IMR-90 (cell line): ENCODE data around the gene VAV3. TPM values are rescaled to one million over a fixed set of nuclear protein-coding genes. Genes with fewer than 3 reads are reported as not detected.

Experiments
- ATAC-seq: fragments of 200-7000 bp; cut with Tn5 transposase; 2 replicates; pipeline ENCODE4 v1.9.1; 2020; ENCODE audit warnings: low read depth, mild to moderate bottlenecking, moderate library complexity
- BruUV-seq: library from RNA; stranded (reverse); fragments of 400-500 nt; replicated peaks from 2 replicates; lab custom pipeline; 2021; lab: Mats Ljungman, UMichigan
- CTCF ChIA-PET: fragments of 300-600 bp; formaldehyde crosslinking; extraction: SDS; loops from one replicate; lab custom pipeline; 2021; ENCODE audit warnings: antibody characterized with exemption; lab: Yijun Ruan, JAX
- POLR2A ChIA-PET: fragments of 300-600 bp; sonication (Branson Sonifier 250); formaldehyde crosslinking; loops from one replicate; lab custom pipeline; 2022; ENCODE audit warnings: antibody characterized with exemption; ENCODE audit not compliant: unreplicated experiment; lab: Charles Lee
- DNase-seq: peaks from one replicate; pipeline ENCODE4 v3.0.0; 2013
- H2AFZ ChIP-seq: replicated peaks from 2 replicates; pipeline ENCODE3; 2013; ENCODE audit warnings: low read length, mild to moderate bottlenecking; ENCODE audit not compliant: poor library complexity
- H2AK5ac ChIP-seq: 2 replicates; pipeline ENCODE4 v1.6.1; 2013; ENCODE audit warnings: low read depth, low read length, inconsistent platforms
- H2AK9ac ChIP-seq: replicated peaks from 2 replicates; pipeline ENCODE3; 2013; ENCODE audit warnings: mild to moderate bottlenecking, low read depth, low read length, moderate library complexity; ENCODE audit not compliant: poor library complexity
- H2BK120ac ChIP-seq: 2 replicates; pipeline ENCODE4 v1.6.1; 2013; ENCODE audit warnings: low read depth, low read length, inconsistent platforms
- H2BK15ac ChIP-seq: 3 replicates; pipeline ENCODE4 v1.6.1; 2013; ENCODE audit warnings: low read depth, low read length, inconsistent platforms
- H2BK20ac ChIP-seq: 2 replicates; pipeline ENCODE4 v1.6.1; 2013; ENCODE audit warnings: low read depth, mild to moderate bottlenecking, inconsistent platforms, low read length, moderate library complexity
- H2BK5ac ChIP-seq: 2 replicates; pipeline ENCODE4 v1.6.1; 2013; ENCODE audit warnings: mild to moderate bottlenecking, low read depth, low read length, inconsistent platforms; ENCODE audit not compliant: poor library complexity, severe bottlenecking
- H3K14ac ChIP-seq: replicated peaks from 2 replicates; pipeline ENCODE4 v1.6.1; 2013; ENCODE audit warnings: low read depth, low read length, inconsistent platforms
- H3K18ac ChIP-seq: 2 replicates; pipeline ENCODE4 v1.6.1; 2013; ENCODE audit warnings: low read depth, low read length, control low read depth
- H3K23ac ChIP-seq: 2 replicates; pipeline ENCODE4 v1.6.1; 2013; ENCODE audit warnings: low read depth, low read length, inconsistent platforms
- H3K27ac ChIP-seq: 2 replicates; pipeline ENCODE4 v1.5.1; 2013; ENCODE audit warnings: mild to moderate bottlenecking, control low read depth, low read length; ENCODE audit not compliant: insufficient read depth
- H3K27me3 ChIP-seq: 2 replicates; pipeline ENCODE4 v1.6.1; 2013; ENCODE audit warnings: low read length; ENCODE audit not compliant: control insufficient read depth, insufficient read depth
- H3K36me3 ChIP-seq: 2 replicates; pipeline ENCODE4 v1.6.1; 2013; ENCODE audit warnings: low read length, mixed read lengths; ENCODE audit not compliant: control insufficient read depth, insufficient read depth
- H3K4ac ChIP-seq: 2 replicates; pipeline ENCODE4 v1.6.1; 2013; ENCODE audit warnings: low read depth, low read length, inconsistent platforms
- H3K4me1 ChIP-seq: 2 replicates; pipeline ENCODE4 v1.6.1; 2013; ENCODE audit warnings: low read length, mixed read lengths; ENCODE audit not compliant: control insufficient read depth, insufficient read depth
- H3K4me2 ChIP-seq: 2 replicates; pipeline ENCODE4 v1.6.1; 2013; ENCODE audit warnings: low read depth, mild to moderate bottlenecking, control low read depth, low read length, moderate library complexity
- H3K4me3 ChIP-seq: 2 replicates; pipeline ENCODE4 v1.5.1; 2013; ENCODE audit warnings: low read depth, mild to moderate bottlenecking, control low read depth, low read length, moderate library complexity; ENCODE audit not compliant: insufficient read depth
- H3K56ac ChIP-seq: 2 replicates; pipeline ENCODE4 v1.6.1; 2013; ENCODE audit warnings: low read length, inconsistent platforms; ENCODE audit not compliant: insufficient read depth; ENCODE audit errors: extremely low read depth
- H3K79me1 ChIP-seq, 2 experiments: 2 replicates each; pipeline ENCODE4 v1.6.1; 2013; ENCODE audit warnings: low read length in 2 of 2, inconsistent platforms in 1 of 2, low read depth in 1 of 2
- H3K9ac ChIP-seq: 2 replicates; pipeline ENCODE4 v1.6.1; 2013; ENCODE audit warnings: low read depth, low read length, control low read depth
- H3K9me1 ChIP-seq: 2 replicates; pipeline ENCODE4 v1.6.1; 2013; ENCODE audit warnings: low read length, inconsistent platforms; ENCODE audit not compliant: insufficient read depth
- H3K9me3 ChIP-seq: 2 replicates; pipeline ENCODE4 v1.6.1; 2013; ENCODE audit warnings: low read length; ENCODE audit not compliant: control insufficient read depth, insufficient read depth
- H4K20me1 ChIP-seq: 2 replicates; pipeline ENCODE4 v1.6.1; 2013; ENCODE audit warnings: low read length, inconsistent platforms; ENCODE audit not compliant: insufficient read depth
- H4K5ac ChIP-seq: 2 replicates; pipeline ENCODE4 v1.6.1; 2013; ENCODE audit warnings: mild to moderate bottlenecking, low read depth, low read length, control low read depth
- H4K8ac ChIP-seq, 2 experiments: 2 replicates each; pipeline ENCODE4 v1.6.1; 2013; ENCODE audit warnings: low read depth in 2 of 2, low read length in 2 of 2, control low read depth in 1 of 2, inconsistent platforms in 1 of 2
- H4K91ac ChIP-seq: 2 replicates; pipeline ENCODE4 v1.6.1; 2013; ENCODE audit warnings: low read depth, low read length, inconsistent platforms; ENCODE audit not compliant: insufficient read depth
- BHLHE40 ChIP-seq: fragments of 150-350 bp; IDR thresholded peaks from 2 replicates; pipeline ENCODE4 v1.6.1; 2016; ENCODE audit warnings: mild to moderate bottlenecking, low read depth, low read length
- CEBPB ChIP-seq: IDR thresholded peaks from 2 replicates; pipeline ENCODE4 v1.6.1; 2012; ENCODE audit warnings: low read depth, low read length, improper control_type of control experiment
- CHD1 ChIP-seq: IDR thresholded peaks from 2 replicates; pipeline ENCODE4 v1.6.1; 2012; ENCODE audit warnings: low read depth, low read length, improper control_type of control experiment
- CTCF ChIP-seq: conservative IDR thresholded peaks from 2 replicates; pipeline ENCODE4 v1.5.1; 2012; ENCODE audit warnings: mild to moderate bottlenecking, low read depth, low read length, improper control_type of control experiment
- FOS ChIP-seq: fragments of 150-350 bp; IDR thresholded peaks from 2 replicates; pipeline ENCODE4 v1.6.1; 2016; ENCODE audit warnings: low read depth, low read length
- MAFK ChIP-seq: IDR thresholded peaks from 2 replicates; pipeline ENCODE4 v1.6.1; 2012; ENCODE audit warnings: low read depth, low read length, improper control_type of control experiment
- MAZ ChIP-seq: IDR thresholded peaks from 2 replicates; pipeline ENCODE4 v1.6.1; 2012; ENCODE audit warnings: low read depth, mild to moderate bottlenecking, low read length, improper control_type of control experiment, moderate library complexity, borderline replicate concordance
- MXI1 ChIP-seq: IDR thresholded peaks from 2 replicates; pipeline ENCODE4 v1.6.1; 2012; ENCODE audit warnings: low read depth, mild to moderate bottlenecking, low read length, moderate library complexity, borderline replicate concordance
- NFE2L2 ChIP-seq: fragments of 150-350 bp; IDR thresholded peaks from 2 replicates; pipeline ENCODE4 v1.6.1; 2016; ENCODE audit warnings: low read depth, mild to moderate bottlenecking, low read length
- POLR2A ChIP-seq: IDR thresholded peaks from 2 replicates; pipeline ENCODE4 v1.6.1; 2012; ENCODE audit warnings: mild to moderate bottlenecking, low read depth, low read length
- RAD21 ChIP-seq: IDR thresholded peaks from 2 replicates; pipeline ENCODE4 v1.6.1; 2012; ENCODE audit warnings: low read length, improper control_type of control experiment
- RCOR1 ChIP-seq: IDR thresholded peaks from 2 replicates; pipeline ENCODE4 v1.6.1; 2012; ENCODE audit warnings: mild to moderate bottlenecking, low read length, improper control_type of control experiment; ENCODE audit not compliant: insufficient replicate concordance
- RFX5 ChIP-seq: IDR thresholded peaks from 2 replicates; pipeline ENCODE4 v1.8.0; 2012; ENCODE audit warnings: low read depth, mild to moderate bottlenecking, low read length, moderate library complexity
- SMC3 ChIP-seq: fragments of 150-350 bp; IDR thresholded peaks from 2 replicates; pipeline ENCODE4 v1.6.1; 2016; ENCODE audit warnings: low read depth, mild to moderate bottlenecking, antibody characterized with exemption, low read length, moderate library complexity
- WGBS, 2 experiments: methylation state at CpG; one replicate each; pipeline versions ENCODE4 v1.1.5 to v1.1.7; 2013; ENCODE audit warnings: missing lambda C conversion rate in 2 of 2; ENCODE audit not compliant: insufficient read length in 1 of 2; ENCODE audit errors: extremely low coverage in 2 of 2; 5-methylcytosine and 5-hydroxymethylcytosine counted together
- dilution Hi-C: fragments of 300-500 bp; cut with HindIII; formaldehyde crosslinking; loops from one replicate; pipeline ENCODE4 v1.14.3; 2018; ENCODE audit warnings: low sequenced_read_pairs; ENCODE audit not compliant: unreplicated experiment
- in situ Hi-C: fragments of 300-500 bp; cut with MboI; formaldehyde crosslinking; loops from 3 replicates; pipeline ENCODE4 v1.14.3; 2019; ENCODE audit warnings: low sequenced_read_pairs, inconsistent platforms, mixed read lengths
- intact Hi-C: fragments of 100-400 bp; cut with micrococcal nuclease; formaldehyde crosslinking; loops from 2 replicates; pipeline ENCODE4 v1.10.0; 2022
- polyA plus RNA-seq, 3 experiments: library from polyadenylated mRNA; depleted of rRNA; stranded (reverse); fragments of >200 nt; gene quantifications; 2 replicates each; pipeline ENCODE4 v1.2.3, GENCODE V29; 2012; ENCODE audit warnings: low replicate concordance in 1 of 3
- total RNA-seq: library from RNA; depleted of rRNA; stranded (reverse); fragments of >200 nt; gene quantifications from 2 replicates; pipeline ENCODE4 v1.2.3, GENCODE V29; 2012
- TF ChIP-seq, protein P1 (sequence below): fragments of 150-350 bp; IDR thresholded peaks from 2 replicates; pipeline ENCODE4 v1.6.1; 2017; ENCODE audit warnings: mild to moderate bottlenecking, antibody characterized with exemption, low read length, low read depth
- TF ChIP-seq, protein P2 (sequence below): fragments of 150-350 bp; IDR thresholded peaks from 2 replicates; pipeline ENCODE4 v1.6.1; 2016; ENCODE audit warnings: low read depth, mild to moderate bottlenecking, low read length, moderate library complexity, borderline replicate concordance

The VAV3 gene
- total and polyA plus RNA-seq, 2 of the 4 experiments (the other 2 are of a cell fraction) = 0.12 to 0.18 TPM

- H3K36me3 ChIP-seq = no peaks in the 10 kb centered on the region
- no peak overlapping the region for H3K4ac ChIP-seq
- no peaks in the 10 kb centered on the region for H3K79me1 ChIP-seq
- no peaks in the 10 kb centered on the region for H3K9me1 ChIP-seq
- dilution Hi-C loops (no loop called here), in situ Hi-C loops (no loop called here), intact Hi-C loops (no loop called here)
- H2BK5ac ChIP-seq = no peak overlapping the region
- no peak overlapping the region for H3K18ac ChIP-seq
- H2BK120ac ChIP-seq = no peak overlapping the region
- BruUV-seq = no TSS peak
- no peak overlapping the region for H3K14ac ChIP-seq
- H2AFZ ChIP-seq = no peak overlapping the region
- no peaks in the 10 kb centered on the region for H3K4me1 ChIP-seq
- no peak overlapping the region for H3K4me3 ChIP-seq
- no peaks in the 10 kb centered on the region for H4K20me1 ChIP-seq
- CTCF ChIA-PET = no interaction called here
- POLR2A ChIA-PET = no interaction called here
- H3K4me2 ChIP-seq = no peak overlapping the region
- ATAC-seq = no peak
- no CpG with 5 or more reads among the region's 2 CpGs for WGBS, 2 experiments
- H3K56ac ChIP-seq = no peak overlapping the region
- TF ChIP-seq MAFK (no peak), CHD1 (no peak), SMC3 (no peak), FOS (no peak), MXI1 (no peak), MAZ (no peak), CTCF (no peak), RCOR1 (no peak), RFX5 (no peak), BHLHE40 (no peak), CEBPB (no peak), RAD21 (no peak), NFE2L2 (no peak), POLR2A (no peak)
- TF ChIP-seq, protein P1, sequence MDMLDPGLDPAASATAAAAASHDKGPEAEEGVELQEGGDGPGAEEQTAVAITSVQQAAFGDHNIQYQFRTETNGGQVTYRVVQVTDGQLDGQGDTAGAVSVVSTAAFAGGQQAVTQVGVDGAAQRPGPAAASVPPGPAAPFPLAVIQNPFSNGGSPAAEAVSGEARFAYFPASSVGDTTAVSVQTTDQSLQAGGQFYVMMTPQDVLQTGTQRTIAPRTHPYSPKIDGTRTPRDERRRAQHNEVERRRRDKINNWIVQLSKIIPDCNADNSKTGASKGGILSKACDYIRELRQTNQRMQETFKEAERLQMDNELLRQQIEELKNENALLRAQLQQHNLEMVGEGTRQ = no peak
- TF ChIP-seq, protein P2, sequence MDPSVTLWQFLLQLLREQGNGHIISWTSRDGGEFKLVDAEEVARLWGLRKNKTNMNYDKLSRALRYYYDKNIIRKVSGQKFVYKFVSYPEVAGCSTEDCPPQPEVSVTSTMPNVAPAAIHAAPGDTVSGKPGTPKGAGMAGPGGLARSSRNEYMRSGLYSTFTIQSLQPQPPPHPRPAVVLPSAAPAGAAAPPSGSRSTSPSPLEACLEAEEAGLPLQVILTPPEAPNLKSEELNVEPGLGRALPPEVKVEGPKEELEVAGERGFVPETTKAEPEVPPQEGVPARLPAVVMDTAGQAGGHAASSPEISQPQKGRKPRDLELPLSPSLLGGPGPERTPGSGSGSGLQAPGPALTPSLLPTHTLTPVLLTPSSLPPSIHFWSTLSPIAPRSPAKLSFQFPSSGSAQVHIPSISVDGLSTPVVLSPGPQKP = no peak
- H3K9me3 ChIP-seq = no peaks in the 10 kb centered on the region
- H2BK15ac ChIP-seq = no peak overlapping the region
- no peak overlapping the region for H2AK9ac ChIP-seq
- H4K91ac ChIP-seq = no peak overlapping the region
- H2BK20ac ChIP-seq = no peak overlapping the region
- H2AK5ac ChIP-seq = no peak overlapping the region
- H3K23ac ChIP-seq = no peak overlapping the region
- H3K9ac ChIP-seq = no peak overlapping the region
- H4K5ac ChIP-seq = no peak overlapping the region
- no peak overlapping the region for H3K27ac ChIP-seq
- H3K27me3 ChIP-seq = no peaks in the 10 kb centered on the region
- DNase-seq = peak; percentile 24
- no peak overlapping the region for H4K8ac ChIP-seq
Measured at GRCh38 chr1:108000620-108001111, 35.7 kb upstream of the VAV3 start.
